NOMO-1 treated with DMSO at 0.1 percent for 48 hours (cell line): ENCODE results near the gene ZNF286A.
"Not testable (repeated sequence)": the region's sequence is repeated elsewhere in the genome, so short reads cannot be mapped to it uniquely, and the experiment has no call there.

ENCODE experiments used
- DNase-seq: peaks from one replicate; lab custom pipeline; 2025; ENCODE audit not compliant: unreplicated experiment; lab: John Stamatoyannopoulos, UW

Gene ZNF286A

GRCh38 chr17:15698967-15699366, 585 bp upstream of the ZNF286A start:
- not testable (repeated sequence) for DNase-seq

- DNase-seq, result not testable (repeated sequence)
These were observed 385 bp downstream of the ZNF286A start for GRCh38 chr17:15699937-15700336.

GRCh38 chr17:15704239-15704638, 4.7 kb downstream of the ZNF286A start:
- not testable (repeated sequence) for DNase-seq

- DNase-seq, result not testable (repeated sequence)
These were observed 5.3 kb downstream of the ZNF286A start for GRCh38 chr17:15704813-15705212.

- DNase-seq, result not testable (repeated sequence)
These were observed 9.3 kb downstream of the ZNF286A start for GRCh38 chr17:15708879-15709278.

GRCh38 chr17:15716601-15717563, 17.3 kb downstream of the ZNF286A start:
- DNase-seq, result not testable (repeated sequence)

- DNase-seq, result not testable (repeated sequence)
These were observed 31.0 kb downstream of the ZNF286A start for GRCh38 chr17:15730535-15730934.

- not testable (repeated sequence) for DNase-seq
These were observed 32.3 kb downstream of the ZNF286A start, which contains the start of gene TBC1D26 for GRCh38 chr17:15731900-15732299. Gene TBC1D26 (plus strand): TSS chr17:15732283. CDS start chr17:15735349, 3,066 bp downstream.

- DNase-seq, result not testable (repeated sequence)
These were observed 33.7 kb downstream of the ZNF286A start for GRCh38 chr17:15733174-15733789.

GRCh38 chr17:15736578-15736977, 37.0 kb downstream of the ZNF286A start:
- DNase-seq, result not testable (repeated sequence)

- no peak for DNase-seq
These were observed 38.5 kb downstream of the ZNF286A start for GRCh38 chr17:15738066-15738465.

GRCh38 chr17:15739259-15739658, 39.7 kb downstream of the ZNF286A start:
- DNase-seq, result not testable (repeated sequence)

GRCh38 chr17:15740041-15740440, 40.5 kb downstream of the ZNF286A start:
- DNase-seq, result not testable (repeated sequence)

GRCh38 chr17:15740570-15741120, 41.1 kb downstream of the ZNF286A start:
- DNase-seq, result no peak

- DNase-seq, result no peak
These were observed 42.1 kb downstream of the ZNF286A start for GRCh38 chr17:15741624-15742023.

- no peak for DNase-seq
These were observed 42.7 kb downstream of the ZNF286A start for GRCh38 chr17:15742051-15742795.

- DNase-seq, result no peak
These were observed 43.4 kb downstream of the ZNF286A start for GRCh38 chr17:15742921-15743320.

GRCh38 chr17:15744074-15744676, 44.6 kb downstream of the ZNF286A start:
- DNase-seq, result no peak

- DNase-seq, result no peak
These were observed 45.3 kb downstream of the ZNF286A start for GRCh38 chr17:15744885-15745284.

- not testable (repeated sequence) for DNase-seq
These were observed 49.9 kb downstream of the ZNF286A start for GRCh38 chr17:15749403-15749802.
